HFF-Myc (cell line): ENCODE data around the gene SBF2.

Experiments used
- DNase-seq: peaks from one replicate; pipeline ENCODE4 v3.0.0-alpha.2; 2011; ENCODE audit warnings: low read depth; ENCODE audit errors: extremely low read depth
- H3K4me3 ChIP-seq: replicated peaks from 2 replicates; pipeline ENCODE4 v1.5.1; 2011; ENCODE audit warnings: low read depth, mild to moderate bottlenecking, control low read depth, low read length
- TF ChIP-seq, protein P1 (sequence below): IDR thresholded peaks from 2 replicates; pipeline ENCODE4 v1.5.1; 2012; ENCODE audit warnings: mild to moderate bottlenecking, low read depth, low read length, control low read depth; ENCODE audit errors: missing control alignments

The SBF2 gene

DNA sequence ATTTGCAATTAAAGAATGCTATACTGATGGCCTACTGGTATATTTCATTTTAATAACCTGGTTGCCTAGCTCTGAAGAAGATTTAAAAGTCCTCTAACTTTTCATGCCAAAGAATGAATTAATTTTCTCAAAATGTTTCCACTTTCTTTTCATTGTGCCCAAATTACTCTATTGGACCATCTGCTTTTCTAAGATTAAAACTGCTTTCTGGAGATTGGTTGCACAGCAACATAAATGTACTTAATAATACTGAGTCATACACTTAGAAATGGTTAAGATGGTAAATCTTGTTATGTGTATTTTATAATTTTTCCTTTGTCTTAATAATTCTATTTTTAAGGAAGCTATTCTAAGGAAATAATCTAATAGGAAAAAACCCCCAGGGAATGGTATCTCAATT is 479.9 kb downstream of the SBF2 start:
- H3K4me3 ChIP-seq = no peak overlapping the region
- DNase-seq = no peak
- TF ChIP-seq, protein P1, sequence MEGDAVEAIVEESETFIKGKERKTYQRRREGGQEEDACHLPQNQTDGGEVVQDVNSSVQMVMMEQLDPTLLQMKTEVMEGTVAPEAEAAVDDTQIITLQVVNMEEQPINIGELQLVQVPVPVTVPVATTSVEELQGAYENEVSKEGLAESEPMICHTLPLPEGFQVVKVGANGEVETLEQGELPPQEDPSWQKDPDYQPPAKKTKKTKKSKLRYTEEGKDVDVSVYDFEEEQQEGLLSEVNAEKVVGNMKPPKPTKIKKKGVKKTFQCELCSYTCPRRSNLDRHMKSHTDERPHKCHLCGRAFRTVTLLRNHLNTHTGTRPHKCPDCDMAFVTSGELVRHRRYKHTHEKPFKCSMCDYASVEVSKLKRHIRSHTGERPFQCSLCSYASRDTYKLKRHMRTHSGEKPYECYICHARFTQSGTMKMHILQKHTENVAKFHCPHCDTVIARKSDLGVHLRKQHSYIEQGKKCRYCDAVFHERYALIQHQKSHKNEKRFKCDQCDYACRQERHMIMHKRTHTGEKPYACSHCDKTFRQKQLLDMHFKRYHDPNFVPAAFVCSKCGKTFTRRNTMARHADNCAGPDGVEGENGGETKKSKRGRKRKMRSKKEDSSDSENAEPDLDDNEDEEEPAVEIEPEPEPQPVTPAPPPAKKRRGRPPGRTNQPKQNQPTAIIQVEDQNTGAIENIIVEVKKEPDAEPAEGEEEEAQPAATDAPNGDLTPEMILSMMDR = no peak

DNA sequence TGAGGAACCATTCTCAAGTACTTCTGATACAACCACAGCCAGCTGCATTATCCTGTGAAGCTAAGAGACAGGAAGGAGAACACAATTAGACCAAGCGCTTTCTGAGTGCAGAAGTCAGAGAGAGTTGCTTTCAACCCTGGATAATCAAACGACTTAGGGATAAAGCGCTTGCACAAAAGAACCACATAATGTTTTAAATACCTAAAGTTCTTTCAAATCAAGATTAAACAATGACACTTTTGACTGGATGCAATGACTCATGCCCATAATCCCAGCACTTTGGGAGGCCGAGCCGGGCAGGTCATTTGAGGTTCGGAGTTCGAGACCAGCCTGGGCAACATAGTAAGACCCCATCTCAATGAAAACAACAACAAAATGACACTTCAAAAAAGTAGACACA is 485.1 kb downstream of the SBF2 start:
- no peak overlapping the region for H3K4me3 ChIP-seq
- DNase-seq = no peak
- TF ChIP-seq, protein P1 = no peak

DNA sequence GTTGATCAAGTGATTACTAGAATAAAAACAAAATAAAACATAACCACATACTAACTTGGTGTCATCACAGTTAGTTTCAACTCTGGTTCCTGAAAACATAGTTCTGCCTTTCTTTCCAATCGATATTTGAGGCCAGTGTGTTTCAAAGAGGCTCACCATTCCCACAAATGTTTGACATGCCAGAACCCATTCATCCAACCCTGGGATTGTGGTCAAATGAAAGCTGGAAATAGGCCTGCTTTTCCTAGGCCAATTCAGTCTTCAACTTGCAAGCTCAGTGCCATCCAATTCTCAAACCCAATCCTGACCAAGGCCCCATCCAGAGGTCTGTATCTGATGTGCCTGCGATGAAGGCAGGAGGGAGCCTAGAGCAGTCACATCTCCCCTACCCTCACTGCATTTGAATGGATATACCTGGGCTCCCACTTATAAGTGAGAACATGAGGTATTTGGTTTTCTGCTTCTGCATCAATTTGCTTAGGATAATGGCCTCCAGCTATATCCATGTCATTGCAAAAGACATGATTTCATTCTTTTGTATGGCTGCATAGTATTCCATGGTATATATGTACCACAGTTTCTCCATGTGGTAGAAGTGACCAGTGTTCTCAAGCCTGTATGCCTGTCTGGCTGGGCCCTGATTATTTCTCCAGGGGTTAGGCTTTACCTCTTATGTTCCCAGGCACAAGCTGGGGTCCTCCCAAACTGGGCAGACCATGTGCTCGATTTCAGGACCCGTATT is 486.9 kb downstream of the SBF2 start:
- TF ChIP-seq, protein P1 = no peak
- no peak for DNase-seq
- H3K4me3 ChIP-seq = no peak overlapping the region

DNA sequence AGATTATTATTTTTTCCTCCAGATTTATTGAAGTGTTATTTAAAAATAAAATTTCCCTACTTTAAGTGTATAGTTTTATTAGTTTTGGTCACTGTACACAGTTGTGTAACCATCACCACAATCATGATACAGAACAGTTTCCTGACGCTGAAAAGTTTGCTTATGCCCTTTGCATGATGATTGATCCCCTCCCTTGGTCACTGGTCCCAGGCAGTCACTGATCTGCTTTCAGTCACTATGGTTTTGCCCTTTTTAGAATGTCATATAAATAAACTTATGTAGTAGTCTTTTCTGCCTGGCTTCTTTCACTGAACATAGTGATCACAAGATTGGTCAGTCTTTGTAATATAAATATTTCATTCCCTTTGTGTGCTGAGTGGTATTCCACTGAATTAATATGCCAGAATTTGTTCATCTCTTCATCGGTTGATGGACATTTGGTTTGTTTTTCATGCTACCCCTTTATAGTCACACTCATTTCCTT is 489.6 kb downstream of the SBF2 start:
- DNase-seq = no peak
- TF ChIP-seq, protein P1 = no peak
- no peak overlapping the region for H3K4me3 ChIP-seq

DNA sequence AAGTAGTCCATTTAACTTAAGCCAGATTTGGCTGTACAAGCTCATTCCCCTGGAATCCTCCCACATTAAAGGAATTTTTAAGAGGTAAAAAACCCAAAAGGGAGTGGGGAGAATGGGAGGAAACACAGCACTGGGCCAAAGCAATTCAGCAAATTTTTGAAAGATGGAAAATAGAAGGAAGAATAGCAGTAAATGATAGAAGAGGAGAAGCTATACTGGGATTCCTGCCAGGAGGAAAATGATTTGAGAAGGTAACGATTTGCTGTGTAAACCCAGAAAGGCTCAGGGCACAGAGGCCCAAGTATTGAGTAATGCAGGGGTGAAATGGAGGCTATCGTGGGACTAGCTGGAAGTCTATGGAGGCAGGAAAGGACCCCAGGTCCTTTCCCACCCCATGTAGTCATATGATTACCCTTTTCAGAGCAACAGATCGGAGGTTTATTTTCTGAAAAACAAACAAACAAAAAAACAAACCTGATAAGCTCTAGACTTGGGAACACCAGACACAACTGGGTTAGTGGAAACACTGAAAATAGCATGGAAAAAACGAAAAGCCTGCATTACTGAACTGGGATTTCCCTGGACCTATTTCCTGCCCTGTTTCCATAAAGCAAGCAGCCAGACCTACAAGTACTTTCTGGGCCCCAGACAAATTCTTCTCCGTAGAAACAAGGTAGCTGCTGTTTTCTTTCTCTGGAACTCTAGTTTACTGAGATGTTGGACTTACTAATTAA is 490.2 kb downstream of the SBF2 start:
- TF ChIP-seq, protein P1 = no peak
- H3K4me3 ChIP-seq = no peak overlapping the region
- DNase-seq = no peak

DNA sequence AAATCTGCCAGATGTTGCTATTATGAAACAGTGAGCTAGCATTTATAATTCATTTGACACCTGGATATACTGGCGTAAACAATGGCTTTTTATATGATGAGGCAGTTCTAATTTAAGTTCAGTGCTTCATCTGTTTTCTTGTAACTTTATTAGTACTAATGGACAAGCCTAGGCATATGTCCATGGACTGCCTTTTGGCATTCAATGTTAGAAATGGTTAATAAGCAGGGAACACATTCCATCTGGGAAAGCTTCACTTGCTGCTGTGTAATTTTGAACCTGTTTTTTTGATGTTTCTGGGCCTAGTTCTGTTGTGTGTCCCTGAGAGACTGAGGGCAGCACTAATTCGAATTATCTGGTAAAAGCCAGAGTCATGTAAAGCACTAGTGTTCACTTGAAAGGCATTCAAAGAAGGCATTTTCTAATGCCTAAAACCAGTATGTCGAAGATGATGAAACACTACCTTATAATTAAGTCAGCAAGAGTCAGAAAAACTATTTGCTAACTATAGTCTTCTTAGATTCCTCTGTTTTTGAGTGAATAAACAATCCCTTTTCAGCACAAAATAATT is 491.6 kb downstream of the SBF2 start:
- TF ChIP-seq, protein P1 = no peak
- no peak overlapping the region for H3K4me3 ChIP-seq
- peak; percentile 88 for DNase-seq
